Measurements from ENCODE around the gene LCP1. TPM values are rescaled to one million over a fixed set of nuclear protein-coding genes. Genes with fewer than 3 reads are reported as not detected.

LCP1 gene
- total RNA-seq, 4 donors from 2014 or later: 3.7 to 12.5 (median 10.1) TPM

GRCh38 chr13:46121033-46121432 lies 60.9 kb downstream of the LCP1 start:
- H3K9me3 ChIP-seq: no peaks in the 10 kb centered on the region
- no peak overlapping the region for H3K4me3 ChIP-seq
- intact Hi-C loops (cut with DNase I; ENCODE audit: low total_unique reads): no loop called here
- no peaks in the 10 kb centered on the region for H3K4me1 ChIP-seq
- TF ChIP-seq CTCF (IDR thresholded peaks at IDR 0.05 in 4 of 5, conservative IDR thresholded peaks at IDR 0.05 in 1 of 5) (no peak), POLR2A (IDR thresholded peaks at IDR 0.05) (no peak)
- no peaks in the 10 kb centered on the region for H3K27me3 ChIP-seq
- ATAC-seq (no peak), DNase-seq (no peak)
- H3K27ac ChIP-seq: no peak overlapping the region
- H3K36me3 ChIP-seq: no peaks in the 10 kb centered on the region
- in situ Hi-C loops (cut with MboI; ENCODE audit: low sequenced_read_pairs in 4 of 4): no loop called here

- no peaks in the 10 kb centered on the region for H3K4me1 ChIP-seq
- H3K9me3 ChIP-seq: no peaks in the 10 kb centered on the region
- DNase-seq (no peak), ATAC-seq (no peak)
- H3K36me3 ChIP-seq: no peaks in the 10 kb centered on the region
- no peak overlapping the region for H3K27ac ChIP-seq
- intact Hi-C loops (cut with DNase I; ENCODE audit: low total_unique reads) (no loop called here), in situ Hi-C loops (cut with MboI; ENCODE audit: low sequenced_read_pairs in 4 of 4) (no loop called here)
- no peaks in the 10 kb centered on the region for H3K27me3 ChIP-seq
- H3K4me3 ChIP-seq: no peak overlapping the region
- TF ChIP-seq CTCF (IDR thresholded peaks at IDR 0.05 in 4 of 5, conservative IDR thresholded peaks at IDR 0.05 in 1 of 5): no peak
- no peak for TF ChIP-seq POLR2A (IDR thresholded peaks at IDR 0.05)
Observed at GRCh38 chr13:46119883-46120614, 61.9 kb downstream of the LCP1 start.

GRCh38 chr13:46116653-46117502 lies 65.1 kb downstream of the LCP1 start:
- H3K4me1 ChIP-seq: no peaks in the 10 kb centered on the region
- in situ Hi-C loops (cut with MboI; ENCODE audit: low sequenced_read_pairs in 4 of 4) (no loop called here), intact Hi-C loops (cut with DNase I; ENCODE audit: low total_unique reads) (no loop called here)
- H3K4me3 ChIP-seq: no peak overlapping the region
- H3K36me3 ChIP-seq: no peaks in the 10 kb centered on the region
- ATAC-seq: no peak
- no peaks in the 10 kb centered on the region for H3K27me3 ChIP-seq
- TF ChIP-seq POLR2A (IDR thresholded peaks at IDR 0.05) (no peak), CTCF (IDR thresholded peaks at IDR 0.05 in 4 of 5, conservative IDR thresholded peaks at IDR 0.05 in 1 of 5) (no peak)
- H3K27ac ChIP-seq: no peak overlapping the region
- no peak for DNase-seq
- H3K9me3 ChIP-seq: no peaks in the 10 kb centered on the region

- Histone ChIP-seq H3K9me3 (no peaks in the 10 kb centered on the region), H3K4me1 (no peaks in the 10 kb centered on the region), H3K4me3 (no peak overlapping the region), H3K36me3 (no peaks in the 10 kb centered on the region), H3K27me3 (no peaks in the 10 kb centered on the region), H3K27ac (no peak overlapping the region)
- ATAC-seq (no peak), DNase-seq (no peak)
- in situ Hi-C loops (cut with MboI; ENCODE audit: low sequenced_read_pairs in 4 of 4): no loop called here
- TF ChIP-seq CTCF (IDR thresholded peaks at IDR 0.05 in 4 of 5, conservative IDR thresholded peaks at IDR 0.05 in 1 of 5): no peak
- TF ChIP-seq POLR2A (IDR thresholded peaks at IDR 0.05): no peak
- intact Hi-C loops (cut with DNase I; ENCODE audit: low total_unique reads): no loop called here
Observed at GRCh38 chr13:46114613-46115012, 67.4 kb downstream of the LCP1 start.
